NCI-H146 treated with DMSO at 0.1 percent for 48 hours (cell line): ENCODE data around the gene TTLL5.

Source experiments
- DNase-seq: peaks from one replicate; lab custom pipeline; 2025; ENCODE audit not compliant: unreplicated experiment; lab: John Stamatoyannopoulos, UW

The TTLL5 gene

DNA sequence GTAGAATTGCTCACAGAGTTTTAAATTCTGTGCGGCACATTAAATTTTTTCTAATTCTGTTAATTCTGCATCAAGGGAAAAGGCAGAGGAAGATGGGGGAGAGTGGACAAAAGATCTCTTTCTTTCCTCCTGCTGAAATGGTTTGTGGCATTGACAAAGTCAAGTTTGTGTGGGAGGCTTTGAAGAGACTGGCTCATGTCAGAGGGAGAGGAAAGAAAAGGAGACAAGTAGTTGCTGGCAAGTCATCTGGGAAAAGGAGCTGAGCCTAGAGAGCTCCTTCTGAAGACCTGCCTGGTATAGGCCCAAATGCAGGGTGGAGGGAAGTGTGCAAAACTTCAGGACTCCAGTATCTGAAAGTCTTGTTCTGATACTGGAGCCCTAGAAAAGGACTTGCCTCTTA, 36.3 kb downstream of the TTLL5 start:
- DNase-seq: no peak

GRCh38 chr14:75697918-75698317, 36.9 kb downstream of the TTLL5 start:
- DNase-seq: no peak

GRCh38 chr14:75699331-75699730, 38.3 kb downstream of the TTLL5 start:
- no peak for DNase-seq

- no peak for DNase-seq
Observed at GRCh38 chr14:75700295-75700694, 39.2 kb downstream of the TTLL5 start.

DNA sequence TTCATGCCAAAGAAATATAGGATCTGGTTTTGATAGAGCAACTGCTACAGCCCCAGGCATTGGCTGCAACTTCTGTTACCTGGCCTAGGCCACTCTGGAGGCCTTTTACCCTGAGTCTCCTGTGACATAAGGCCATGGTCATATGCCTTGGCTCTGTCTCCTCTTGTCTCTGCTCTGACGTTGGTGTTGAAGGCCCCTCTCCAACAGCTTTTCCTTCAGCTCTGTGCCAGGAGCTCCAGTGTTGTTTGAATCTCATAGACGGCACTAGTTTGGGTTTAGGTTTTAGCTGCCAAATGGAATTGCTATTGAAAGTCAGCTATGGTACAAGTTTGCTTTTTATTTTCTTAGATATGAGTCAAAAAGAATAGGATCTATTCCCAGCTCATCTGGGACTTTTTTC, 41.1 kb downstream of the TTLL5 start:
- DNase-seq: no peak

- no peak for DNase-seq
Observed at GRCh38 chr14:75702616-75703261, 41.7 kb downstream of the TTLL5 start.

DNA sequence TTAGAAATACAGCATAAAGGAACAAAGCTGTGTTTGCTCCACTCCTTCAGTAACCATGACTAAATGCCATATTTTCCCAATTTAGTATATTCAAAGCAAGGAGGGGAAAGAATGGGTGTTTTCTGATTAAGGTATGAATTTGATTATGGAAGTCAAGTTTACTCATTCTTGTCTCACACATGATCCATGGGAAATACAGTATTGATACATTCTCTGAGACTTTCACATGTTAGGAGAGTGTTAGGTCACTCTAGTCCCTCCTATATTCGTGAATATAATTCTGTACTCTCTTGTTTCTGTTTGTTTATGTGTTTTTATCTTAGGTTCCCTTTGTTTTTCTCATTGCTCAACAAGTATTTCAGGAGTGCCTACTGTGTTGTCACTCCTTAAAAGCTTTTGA, 42.4 kb downstream of the TTLL5 start:
- no peak for DNase-seq

DNA sequence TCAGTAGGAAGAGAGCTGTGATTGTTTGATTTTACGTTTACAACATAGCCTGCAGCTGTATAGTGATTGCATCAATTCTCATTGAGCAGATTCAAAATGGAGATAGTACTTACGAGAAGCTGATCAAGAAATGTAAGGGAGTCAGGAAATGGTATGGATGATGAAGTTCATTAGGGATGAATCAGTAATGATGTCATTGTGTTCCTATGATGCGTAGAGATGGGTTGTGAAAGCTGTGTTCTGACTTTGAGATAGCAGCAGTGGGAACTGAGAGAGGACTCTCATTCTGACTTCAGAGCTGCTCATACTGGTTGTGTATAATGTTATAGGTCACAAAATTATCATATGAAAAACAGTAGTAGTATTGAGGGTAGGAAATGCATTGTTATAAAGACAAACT, 44.0 kb downstream of the TTLL5 start:
- no peak for DNase-seq

GRCh38 chr14:75709207-75709812, 48.3 kb downstream of the TTLL5 start:
- peak; percentile 24 for DNase-seq

DNA sequence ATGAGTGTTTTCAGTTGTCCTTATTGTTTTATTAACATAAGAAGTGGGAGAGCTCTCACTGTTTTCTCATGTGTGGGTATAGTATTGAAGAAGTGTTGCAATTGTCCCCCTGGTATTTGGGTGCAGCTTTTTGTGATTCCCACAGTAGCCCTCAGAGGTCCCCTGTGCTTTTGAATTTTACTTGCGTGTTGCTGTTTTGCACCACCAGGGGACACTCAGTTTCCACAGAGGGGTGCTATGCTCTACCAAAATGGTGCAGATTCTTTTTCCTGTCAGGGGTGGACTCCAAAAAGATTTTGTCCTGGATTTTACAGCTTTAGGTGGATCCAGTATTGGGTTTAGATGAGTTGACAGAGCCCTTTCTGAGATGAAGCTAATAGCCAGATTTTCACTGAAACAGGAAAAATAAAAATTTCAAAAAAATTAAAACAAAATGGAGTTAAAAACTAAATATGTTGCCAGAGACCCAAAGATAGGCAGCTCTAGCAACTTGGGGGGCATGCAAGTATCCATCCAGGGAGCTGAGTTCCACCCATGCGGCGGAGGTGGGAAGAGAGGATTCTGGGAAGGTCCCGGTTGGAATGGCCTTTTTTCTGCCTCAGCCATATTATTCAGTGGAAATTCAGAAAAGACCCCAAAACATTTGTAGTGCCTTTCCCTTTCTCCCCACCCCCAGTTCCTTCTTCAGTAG, 50.2 kb downstream of the TTLL5 start:
- DNase-seq: no peak

DNA sequence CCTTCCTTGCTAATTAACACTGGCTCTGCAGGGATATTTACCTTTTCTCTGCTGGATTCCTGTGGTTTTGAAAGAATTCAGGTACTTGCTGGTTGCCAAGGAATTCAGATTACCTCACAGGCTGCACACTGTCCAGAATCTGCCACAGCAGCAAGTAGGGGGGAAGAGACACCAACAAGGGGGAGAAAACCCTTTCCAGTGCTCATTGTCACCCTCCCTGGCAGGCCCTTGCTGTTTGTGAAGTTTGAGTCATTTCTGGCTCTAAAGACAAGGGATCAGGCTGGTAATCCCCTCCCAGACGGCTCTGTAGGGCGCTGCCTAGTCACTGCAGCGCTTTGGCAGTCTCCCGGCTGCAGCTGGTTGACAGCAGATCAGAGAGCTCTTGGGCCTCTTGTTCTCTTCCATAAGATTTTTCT, 50.8 kb downstream of the TTLL5 start:
- DNase-seq: no peak

DNA sequence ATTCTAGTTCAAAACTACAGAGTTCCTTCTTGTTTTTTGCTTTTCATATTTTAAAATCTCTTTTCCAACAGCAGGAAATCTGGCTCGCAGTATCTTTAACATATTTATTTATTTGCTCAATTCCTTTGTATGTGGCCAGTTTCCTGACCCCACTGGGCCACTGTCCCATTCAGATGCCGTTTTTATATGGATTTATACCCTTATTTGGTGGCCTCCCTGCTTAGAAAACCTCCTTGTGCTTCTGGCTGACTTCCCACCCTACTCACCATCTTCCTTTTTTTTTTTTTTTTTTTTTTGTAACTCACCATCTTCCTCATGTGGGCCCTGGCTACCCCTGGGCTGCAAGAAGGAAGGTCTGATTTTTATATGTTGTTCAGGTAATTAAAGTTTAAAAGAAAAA, 53.9 kb downstream of the TTLL5 start:
- no peak for DNase-seq

DNA sequence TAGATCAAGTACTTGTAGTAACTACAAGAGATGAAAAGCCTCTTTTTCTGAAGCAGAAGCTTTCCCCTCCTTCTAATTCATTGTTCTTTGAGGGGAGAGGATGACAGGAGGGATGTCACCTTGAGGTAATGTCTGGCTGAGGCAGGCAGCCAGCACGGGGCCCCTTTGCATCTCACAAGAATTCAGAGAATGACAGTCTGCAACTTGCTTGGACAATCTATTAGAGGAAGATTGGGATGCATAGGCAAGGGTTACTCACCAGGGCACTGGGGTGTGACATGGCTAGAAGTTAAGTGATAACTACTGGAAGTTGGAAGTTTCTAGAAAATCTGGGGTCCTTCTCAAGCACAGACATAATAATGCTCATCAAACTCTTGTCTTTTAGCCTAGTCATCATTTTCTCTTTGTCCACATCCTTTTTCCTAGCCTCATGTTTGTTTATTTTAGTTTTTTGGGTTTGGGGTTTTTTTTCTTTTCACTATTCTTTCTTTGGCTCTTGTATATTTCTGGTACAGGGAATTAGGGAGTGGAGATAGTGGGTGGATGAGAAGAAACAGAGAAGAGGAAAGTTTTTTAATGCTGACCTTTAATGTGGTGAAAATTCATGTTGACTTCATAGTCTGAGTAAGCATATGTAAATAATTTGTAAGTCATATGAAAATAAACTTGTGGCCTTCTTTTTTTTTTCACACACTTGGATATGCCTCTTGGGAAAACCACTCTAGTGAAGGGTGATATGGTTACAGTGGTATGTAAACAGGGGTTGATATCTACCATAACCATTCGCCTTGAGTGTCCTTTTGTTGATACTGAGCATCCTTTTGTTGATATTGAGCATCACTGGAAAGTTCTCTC, 55.1 kb downstream of the TTLL5 start:
- no peak for DNase-seq

DNA sequence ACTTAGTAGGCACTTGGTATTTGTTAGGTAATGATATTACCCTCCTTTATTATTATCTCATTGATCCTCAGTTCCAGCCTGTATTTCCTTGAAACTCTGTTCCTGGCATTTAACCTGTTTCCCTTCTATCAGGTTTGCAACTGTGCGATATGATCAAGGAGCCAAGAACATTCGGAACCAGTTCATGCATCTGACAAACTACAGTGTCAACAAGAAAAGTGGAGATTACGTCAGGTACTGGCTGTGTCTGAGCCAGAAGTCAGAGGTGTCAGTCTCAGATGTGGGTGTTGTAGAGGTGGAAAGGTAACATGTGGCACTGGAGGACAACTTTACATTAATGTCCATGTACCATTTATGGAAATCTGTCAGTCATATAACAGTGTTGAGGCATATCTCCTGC, 56.7 kb downstream of the TTLL5 start:
- DNase-seq: no peak

DNA sequence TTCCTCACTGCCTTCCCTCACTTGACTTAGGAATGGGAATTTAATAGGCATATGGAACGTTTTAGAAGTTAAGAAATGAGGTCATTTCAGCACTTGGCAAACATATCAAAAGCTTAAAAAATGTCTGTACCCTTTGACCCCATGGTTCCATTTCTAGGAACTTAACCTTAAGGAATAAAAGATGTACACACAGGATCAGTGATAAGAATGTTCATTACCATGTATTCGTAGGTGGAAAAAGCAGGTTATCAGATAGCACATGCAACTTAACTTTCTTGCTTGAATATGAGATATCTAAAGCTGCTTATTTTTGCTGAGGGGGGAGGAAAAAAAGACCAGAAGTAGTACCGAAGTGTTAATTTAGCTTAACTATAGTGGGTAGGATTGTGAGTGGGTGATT, 57.2 kb downstream of the TTLL5 start:
- no peak for DNase-seq

DNA sequence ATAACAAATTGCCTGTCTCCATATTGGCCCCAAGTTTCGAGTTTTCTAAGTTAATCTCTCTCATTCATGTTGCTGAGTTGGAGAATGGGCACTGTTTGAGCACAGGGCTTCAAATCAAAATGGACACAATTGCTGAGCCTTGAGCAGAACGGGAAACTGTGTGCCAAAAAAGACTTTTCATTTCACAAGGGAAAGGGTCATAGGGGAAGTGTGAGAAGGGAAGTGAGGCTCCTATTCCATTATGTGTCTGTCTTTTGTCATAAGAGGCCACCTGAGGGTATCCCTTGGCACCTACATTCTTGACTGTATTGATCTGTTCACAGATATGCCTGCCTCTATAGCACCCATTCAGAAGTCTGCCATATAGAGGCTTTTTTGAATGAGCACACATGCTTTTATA, 59.1 kb downstream of the TTLL5 start:
- DNase-seq: no peak

- no peak for DNase-seq
Observed at GRCh38 chr14:75720842-75721498, 59.9 kb downstream of the TTLL5 start.

DNA sequence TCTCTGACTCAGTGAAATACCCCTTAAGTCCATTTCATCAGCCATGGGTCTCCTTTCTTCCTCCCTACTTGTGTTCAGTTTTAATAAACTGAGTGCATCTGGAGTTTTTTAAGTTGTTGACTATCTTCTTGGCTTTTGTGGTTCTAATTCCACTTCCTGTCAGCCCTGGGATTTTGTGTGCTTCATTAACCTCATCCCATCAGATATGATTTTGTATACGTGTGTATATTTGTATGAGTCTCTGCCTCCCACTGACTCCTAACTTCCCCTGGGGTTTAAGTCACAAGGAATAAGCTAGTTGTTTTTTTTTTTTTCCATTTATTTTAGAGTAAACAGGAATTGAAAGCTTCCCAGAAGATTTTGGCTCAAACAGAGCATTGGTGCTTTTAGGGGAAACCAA, 62.7 kb downstream of the TTLL5 start:
- no peak for DNase-seq

- DNase-seq: no peak
Observed at GRCh38 chr14:75724414-75725204, 63.6 kb downstream of the TTLL5 start.

DNA sequence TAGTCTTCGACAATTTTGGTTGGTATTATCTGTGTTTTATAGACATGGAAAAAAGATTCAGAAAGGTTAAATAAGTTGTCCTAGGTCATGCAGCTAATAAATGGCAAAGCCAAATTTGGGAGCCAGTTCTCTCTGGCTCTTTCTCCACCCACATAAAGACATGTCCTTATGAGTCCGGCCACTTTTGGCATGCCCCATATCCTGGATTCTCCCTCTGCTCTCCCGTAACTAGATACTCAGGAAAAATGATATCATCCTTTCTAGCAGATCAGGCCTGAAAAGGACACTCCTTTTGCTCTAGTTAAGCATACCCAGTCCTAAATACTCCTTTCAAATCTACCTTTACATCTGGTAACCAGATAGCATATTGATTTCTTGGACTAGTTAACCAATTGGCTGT, 64.4 kb downstream of the TTLL5 start:
- no peak for DNase-seq
